ENCODE results near the gene AFF4. TPM values are rescaled to one million over a fixed set of nuclear protein-coding genes. Genes with fewer than 3 reads are reported as not detected.

The AFF4 gene
- total and polyA plus RNA-seq, 2 experiments from 2014 or later, result 44.0 to 92.9 TPM

DNA sequence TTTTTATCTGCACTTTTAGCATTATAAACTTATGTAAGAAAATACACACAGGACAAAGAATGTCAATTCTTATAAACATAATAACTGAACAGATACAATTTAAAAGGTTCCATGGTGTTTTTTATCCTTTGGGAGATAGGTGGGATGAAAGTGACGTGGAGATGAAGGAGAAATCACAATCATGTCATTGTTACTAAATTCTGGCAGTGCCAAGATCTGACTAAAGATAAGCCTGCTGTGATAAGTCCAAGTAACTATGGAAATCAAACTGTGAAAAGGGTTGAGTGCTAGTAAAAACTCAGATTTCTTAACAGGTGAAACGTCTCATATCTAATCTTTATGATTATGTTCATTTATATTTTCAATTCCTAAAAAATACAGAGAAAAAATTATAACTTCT lies 78.9 kb downstream of the AFF4 start:
- Histone ChIP-seq H4K20me1 (ENCODE audit: insufficient read depth, poor library complexity, severe bottlenecking) (peaks cover 3% of the 10 kb centered on the region), H3K9me3 (ENCODE audit: low read depth) (no peaks in the 10 kb centered on the region), H2AFZ (no peak overlapping the region), H3K4me3 (no peak overlapping the region), H3K4me1 (ENCODE audit: insufficient read depth) (no peaks in the 10 kb centered on the region), H3K9me2 (replicated peaks; ENCODE audit: insufficient read depth) (no peaks in the 10 kb centered on the region), H3K79me2 (peaks cover 2% of the 10 kb centered on the region), H3K4me2 (no peak overlapping the region), H3K27me3 (no peaks in the 10 kb centered on the region), H3K36me3 (replicated peaks; ENCODE audit: insufficient read depth, low read depth) (peaks cover 4% of the 10 kb centered on the region), H3K27ac (no peak overlapping the region)
- WGBS (ENCODE audit: low lambda C conversion rate, missing lambda C conversion rate), result 77% methylated on average over 2 of the region's 2 CpGs
- TF ChIP-seq EZH2phosphoT487 (IDR thresholded peaks at IDR 0.05; ENCODE audit: low read depth, severe bottlenecking, unreplicated experiment), result no peak
- no peak for DNase-seq (ENCODE audit: low spot score)

DNA sequence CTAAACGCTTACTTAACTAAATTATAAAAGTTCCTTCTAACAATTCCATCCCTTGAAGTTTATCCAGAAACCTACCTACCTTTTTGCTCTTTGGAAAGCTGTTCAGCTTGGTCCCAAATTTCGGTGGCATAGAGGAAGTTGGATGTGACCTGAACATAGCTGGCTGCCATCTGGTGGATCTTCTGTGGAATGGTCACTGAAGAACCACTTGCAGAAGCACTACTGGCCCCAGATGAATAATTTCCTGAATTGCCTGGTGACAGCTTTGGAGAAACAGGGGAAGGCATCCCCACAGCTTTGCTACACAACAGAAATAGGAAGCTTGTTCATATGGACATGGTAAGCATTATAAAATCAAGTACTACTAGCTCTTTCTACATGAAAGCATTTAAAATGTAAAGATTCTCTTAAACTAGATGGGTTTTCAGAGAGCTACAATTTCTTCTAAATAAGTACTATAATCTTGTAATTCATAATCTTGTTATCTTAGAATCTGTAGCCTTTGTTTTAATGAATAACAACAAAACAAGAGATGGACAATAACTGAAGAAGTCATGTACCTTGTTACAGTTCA lies 80.1 kb downstream of the AFF4 start:
- Histone ChIP-seq H3K79me2 (peaks cover 4% of the 10 kb centered on the region), H3K4me1 (ENCODE audit: insufficient read depth) (no peaks in the 10 kb centered on the region), H3K4me2 (no peak overlapping the region), H3K27ac (no peak overlapping the region), H3K9me2 (replicated peaks; ENCODE audit: insufficient read depth) (no peaks in the 10 kb centered on the region), H3K9me3 (ENCODE audit: low read depth) (no peaks in the 10 kb centered on the region), H3K27me3 (no peaks in the 10 kb centered on the region), H3K36me3 (replicated peaks; ENCODE audit: insufficient read depth, low read depth) (peaks cover 4% of the 10 kb centered on the region), H3K4me3 (no peak overlapping the region), H4K20me1 (ENCODE audit: insufficient read depth, poor library complexity, severe bottlenecking) (peaks cover 3% of the 10 kb centered on the region), H2AFZ (no peak overlapping the region)
- 38% methylated on average over 2 of the region's 2 CpGs for WGBS (ENCODE audit: low lambda C conversion rate, missing lambda C conversion rate)
- DNase-seq (ENCODE audit: low spot score), result peak; percentile 79
- TF ChIP-seq EZH2 (IDR thresholded peaks at IDR 0.05; ENCODE audit: borderline replicate concordance) (no peak), EZH2phosphoT487 (IDR thresholded peaks at IDR 0.05; ENCODE audit: low read depth, severe bottlenecking, unreplicated experiment) (no peak), CTCF (IDR thresholded peaks at IDR 0.05; ENCODE audit: poor library complexity) (peak; percentile 69)

DNA sequence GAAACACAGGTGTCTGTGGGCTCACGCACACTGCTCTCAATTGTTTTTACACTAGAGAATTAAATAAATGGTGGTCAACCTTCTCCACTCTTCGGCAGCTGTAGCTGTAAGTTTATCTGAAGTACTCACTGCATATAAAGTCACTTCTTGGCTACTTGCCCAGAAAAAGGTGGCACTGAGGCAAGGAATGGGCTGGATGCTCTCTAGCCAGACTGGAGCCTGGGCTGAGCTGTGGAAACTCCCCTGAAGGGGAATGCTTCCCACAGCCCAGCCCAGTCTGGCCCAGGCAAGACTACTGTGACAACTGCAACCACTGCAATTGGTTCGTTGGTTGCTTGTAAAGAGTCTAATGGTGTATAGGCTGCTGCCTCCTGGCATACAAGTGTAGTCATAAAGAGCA lies 85.5 kb downstream of the AFF4 start:
- Histone ChIP-seq H3K9me3 (ENCODE audit: low read depth) (no peaks in the 10 kb centered on the region), H3K4me2 (no peak overlapping the region), H3K79me2 (peaks cover 4% of the 10 kb centered on the region), H3K4me1 (ENCODE audit: insufficient read depth) (peaks cover 9% of the 10 kb centered on the region), H3K9me2 (replicated peaks; ENCODE audit: insufficient read depth) (no peaks in the 10 kb centered on the region), H3K27me3 (no peaks in the 10 kb centered on the region), H2AFZ (no peak overlapping the region), H3K4me3 (no peak overlapping the region), H3K27ac (peak overlapping the region; percentile 27), H4K20me1 (ENCODE audit: insufficient read depth, poor library complexity, severe bottlenecking) (no peaks in the 10 kb centered on the region), H3K36me3 (replicated peaks; ENCODE audit: insufficient read depth, low read depth) (no peaks in the 10 kb centered on the region)
- 61% methylated on average over 3 of the region's 3 CpGs for WGBS (ENCODE audit: low lambda C conversion rate, missing lambda C conversion rate)
- TF ChIP-seq EZH2 (IDR thresholded peaks at IDR 0.05; ENCODE audit: borderline replicate concordance), result no peak
- no peak for TF ChIP-seq CTCF (IDR thresholded peaks at IDR 0.05; ENCODE audit: poor library complexity)
- TF ChIP-seq EZH2phosphoT487 (IDR thresholded peaks at IDR 0.05; ENCODE audit: low read depth, severe bottlenecking, unreplicated experiment), result no peak
- peak; percentile 51 for DNase-seq (ENCODE audit: low spot score)

GRCh38 chr5:132877466-132877865 lies 86.0 kb downstream of the AFF4 start:
- Histone ChIP-seq H3K4me1 (ENCODE audit: insufficient read depth) (peaks cover 14% of the 10 kb centered on the region), H3K9me3 (ENCODE audit: low read depth) (no peaks in the 10 kb centered on the region), H3K27me3 (no peaks in the 10 kb centered on the region), H3K27ac (no peak overlapping the region), H3K4me3 (no peak overlapping the region), H3K9me2 (replicated peaks; ENCODE audit: insufficient read depth) (no peaks in the 10 kb centered on the region), H4K20me1 (ENCODE audit: insufficient read depth, poor library complexity, severe bottlenecking) (no peaks in the 10 kb centered on the region), H3K79me2 (peaks cover 4% of the 10 kb centered on the region), H3K36me3 (replicated peaks; ENCODE audit: insufficient read depth, low read depth) (no peaks in the 10 kb centered on the region), H3K4me2 (no peak overlapping the region), H2AFZ (no peak overlapping the region)
- TF ChIP-seq EZH2phosphoT487 (IDR thresholded peaks at IDR 0.05; ENCODE audit: low read depth, severe bottlenecking, unreplicated experiment) (no peak), EZH2 (IDR thresholded peaks at IDR 0.05; ENCODE audit: borderline replicate concordance) (no peak), CTCF (IDR thresholded peaks at IDR 0.05; ENCODE audit: poor library complexity) (no peak)
- WGBS (ENCODE audit: low lambda C conversion rate, missing lambda C conversion rate), result 84% methylated on average over 2 of the region's 2 CpGs
- no peak for DNase-seq (ENCODE audit: low spot score)
